ENCODE results near the gene EEF1G.
A peak's percentile ranks its signal among the peaks of the same experiment; 100 is the strongest.

Gene EEF1G

DNA sequence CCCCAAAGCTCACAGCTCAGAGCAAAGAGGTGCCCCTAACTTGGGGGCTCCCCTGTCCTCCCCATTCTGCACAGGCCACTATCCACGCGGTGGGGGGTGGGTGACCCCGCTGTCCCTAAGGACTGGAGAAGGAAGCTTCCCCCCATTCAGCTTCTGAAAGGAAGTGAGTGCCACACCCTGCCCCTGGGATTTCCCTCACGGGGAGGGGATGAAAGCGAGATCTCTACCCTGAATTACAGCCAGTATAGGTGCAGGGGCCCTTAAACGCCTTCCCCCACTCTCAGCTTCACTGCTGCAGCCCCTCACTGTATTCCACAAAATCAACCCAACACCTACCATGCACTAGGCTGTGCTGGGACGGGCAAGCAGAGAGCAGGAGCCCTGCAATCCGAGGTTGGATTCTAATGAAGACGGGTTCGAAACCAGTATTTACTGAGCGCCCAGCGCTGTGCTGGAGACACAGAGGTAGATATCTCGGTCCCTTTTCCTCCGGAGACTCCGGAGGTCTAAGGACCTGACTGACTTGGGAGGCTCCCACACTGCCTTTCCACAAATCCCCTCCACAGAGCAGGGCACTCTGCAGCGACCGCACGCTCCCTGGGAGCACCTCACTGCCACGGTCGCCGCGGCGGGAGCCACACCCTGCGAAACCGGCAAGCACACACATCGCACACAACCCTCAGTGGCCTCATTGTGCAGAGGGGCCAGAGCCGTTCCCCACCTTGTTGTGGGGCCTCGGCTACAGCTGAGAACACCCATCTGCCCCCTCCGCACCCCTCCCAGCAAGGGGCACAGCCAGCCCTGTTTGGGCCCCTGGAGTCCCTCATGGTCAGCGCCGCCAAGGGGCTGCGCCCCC lies 28.9 kb downstream of the EEF1G start:
- no peak for TF ChIP-seq ZFX (IDR thresholded peaks at IDR 0.05; ENCODE audit: borderline replicate concordance)
- TF ChIP-seq CTCF (IDR thresholded peaks at IDR 0.05) = no peak
- H3K27ac ChIP-seq = peak overlapping the region; percentile 95

DNA sequence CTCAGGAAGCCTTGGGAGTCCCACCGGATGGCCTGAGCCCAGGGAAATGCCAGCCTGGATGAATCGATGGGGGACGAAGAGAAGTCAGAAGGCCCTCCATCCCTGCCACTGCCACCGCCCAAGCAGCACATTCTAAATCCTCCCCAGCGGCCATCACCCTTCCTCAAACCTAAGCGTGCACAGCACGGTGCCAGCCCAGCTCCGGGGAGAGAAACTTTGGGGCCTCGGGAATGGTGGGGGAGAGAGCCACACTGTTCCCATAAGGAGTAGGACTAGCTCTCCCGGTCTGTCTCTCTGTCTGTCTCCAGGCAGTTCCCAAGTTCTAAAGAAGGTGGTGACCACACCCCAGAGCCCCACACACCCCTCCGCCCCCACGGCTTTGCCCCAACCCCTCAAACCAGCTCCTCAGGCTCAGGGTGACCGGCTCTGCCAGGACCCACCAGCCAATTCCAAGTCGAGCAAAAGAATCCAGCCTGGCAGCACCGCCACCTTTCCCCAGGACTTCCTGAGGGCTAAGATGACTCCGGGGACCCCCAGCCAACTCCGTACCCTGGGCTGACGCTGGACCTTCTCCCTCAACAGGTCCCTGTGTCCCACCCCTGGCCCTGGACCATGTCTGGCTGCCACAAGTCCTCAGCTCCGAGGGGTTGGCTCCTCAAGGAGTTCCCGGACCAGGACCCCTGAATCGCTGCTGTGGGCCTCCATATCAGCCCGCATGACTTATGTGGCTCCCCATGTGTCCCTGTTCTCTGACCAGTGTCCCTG lies 29.8 kb downstream of the EEF1G start:
- H3K27ac ChIP-seq = no peak overlapping the region
- TF ChIP-seq CTCF (IDR thresholded peaks at IDR 0.05) (no peak), ZFX (IDR thresholded peaks at IDR 0.05; ENCODE audit: borderline replicate concordance) (no peak)

DNA sequence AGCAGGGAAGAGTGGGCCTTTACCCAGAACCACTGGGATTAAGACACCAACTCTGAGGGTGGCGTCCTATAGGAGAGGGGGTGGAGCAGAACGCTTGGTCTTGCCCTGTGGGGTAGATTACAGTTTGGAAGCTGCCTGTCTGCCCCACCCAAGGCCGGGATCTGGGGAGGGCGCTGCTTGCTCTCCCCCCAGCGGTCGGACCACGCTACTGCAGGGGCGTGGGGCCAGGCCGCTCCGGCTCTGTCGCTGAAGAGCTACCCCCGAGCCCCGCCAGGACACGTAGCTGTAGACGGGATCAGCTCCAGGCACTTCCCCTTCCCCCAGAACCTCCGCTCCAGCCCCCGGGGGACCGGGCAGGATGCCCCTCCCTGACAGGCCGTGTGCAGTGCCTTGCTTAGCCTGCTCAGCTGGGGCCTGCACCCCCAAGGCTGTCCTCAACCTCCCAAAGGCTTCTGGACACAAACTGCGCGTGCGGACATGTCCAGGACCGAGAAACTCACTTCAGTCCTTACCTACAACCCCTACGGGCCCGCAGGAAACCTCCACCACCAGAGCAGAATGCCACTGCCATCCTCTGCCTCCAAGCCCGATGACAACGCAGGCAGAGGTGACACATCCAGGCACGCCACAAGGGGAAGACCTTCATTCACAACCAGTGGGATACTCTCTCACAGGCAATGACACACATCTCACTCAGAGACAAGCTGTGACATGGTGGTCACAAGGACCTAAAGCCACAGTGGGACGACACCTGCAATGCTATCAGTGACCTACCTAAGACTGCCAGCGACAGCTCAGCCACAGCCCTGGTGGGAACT lies 30.7 kb downstream of the EEF1G start:
- H3K27ac ChIP-seq = peak overlapping the region; percentile 44; the same call in 1 of the 2 replicates
- TF ChIP-seq CTCF (IDR thresholded peaks at IDR 0.05) (peak; percentile 97), ZFX (IDR thresholded peaks at IDR 0.05; ENCODE audit: borderline replicate concordance) (no peak)

GRCh38 chr11:62542111-62542745 lies 31.5 kb downstream of the EEF1G start:
- peak overlapping the region; percentile 44; the same call in 1 of the 2 replicates for H3K27ac ChIP-seq
- TF ChIP-seq CTCF (IDR thresholded peaks at IDR 0.05) (no peak), ZFX (IDR thresholded peaks at IDR 0.05; ENCODE audit: borderline replicate concordance) (no peak)

DNA sequence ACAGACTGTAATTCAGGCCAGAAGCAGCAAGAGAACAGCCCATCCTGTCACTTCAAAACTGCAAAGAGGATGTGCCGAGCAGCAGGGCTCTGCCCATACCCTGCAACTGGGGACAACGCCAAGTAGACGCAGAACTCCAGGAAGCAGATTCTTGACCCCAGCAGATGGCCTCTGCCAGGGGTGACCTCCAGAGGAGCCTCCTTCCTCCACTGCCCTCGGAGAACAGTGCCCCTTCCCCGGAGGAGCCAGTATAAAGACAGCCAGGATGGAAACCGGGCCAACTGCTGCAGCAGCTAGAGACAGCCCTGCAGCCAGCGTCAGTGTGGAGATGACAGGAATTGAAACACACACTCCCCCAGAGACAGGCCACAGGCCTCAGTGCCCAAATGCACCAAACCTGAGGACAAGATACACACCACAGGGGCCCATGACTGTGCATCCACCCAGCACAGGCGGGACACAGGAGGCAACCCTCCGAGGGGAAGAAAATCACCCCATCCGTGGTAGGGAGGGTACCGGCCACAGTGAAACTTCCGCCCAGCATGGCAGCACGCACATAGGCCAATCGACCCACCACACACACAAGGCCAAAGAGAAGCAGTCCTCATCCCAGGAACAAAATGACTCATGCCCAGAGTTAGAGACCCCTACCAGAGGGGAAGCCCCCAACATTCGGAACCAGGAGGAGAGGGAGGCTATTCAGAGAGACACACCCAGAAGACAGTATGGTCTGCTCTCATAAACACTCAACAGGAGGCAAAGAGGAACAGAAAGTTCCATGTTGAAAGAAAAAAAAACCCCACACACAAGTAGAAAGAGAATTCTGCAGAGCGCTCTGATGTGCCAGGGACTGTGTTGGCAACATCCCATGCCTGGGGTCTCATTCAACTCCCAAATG lies 32.6 kb downstream of the EEF1G start:
- H3K27ac ChIP-seq = no peak overlapping the region
- TF ChIP-seq ZFX (IDR thresholded peaks at IDR 0.05; ENCODE audit: borderline replicate concordance) = no peak
- TF ChIP-seq CTCF (IDR thresholded peaks at IDR 0.05) = no peak

Measured in 22Rv1 (cell line).